SKM-1 treated with dmso at 0.1 percent for 144 hours (cell line): Measurements from ENCODE around the gene ROBO2.

ENCODE experiments used
- DNase-seq: peaks from one replicate; lab custom pipeline; 2025; ENCODE audit not compliant: unreplicated experiment; lab: John Stamatoyannopoulos, UW

Gene ROBO2

DNA sequence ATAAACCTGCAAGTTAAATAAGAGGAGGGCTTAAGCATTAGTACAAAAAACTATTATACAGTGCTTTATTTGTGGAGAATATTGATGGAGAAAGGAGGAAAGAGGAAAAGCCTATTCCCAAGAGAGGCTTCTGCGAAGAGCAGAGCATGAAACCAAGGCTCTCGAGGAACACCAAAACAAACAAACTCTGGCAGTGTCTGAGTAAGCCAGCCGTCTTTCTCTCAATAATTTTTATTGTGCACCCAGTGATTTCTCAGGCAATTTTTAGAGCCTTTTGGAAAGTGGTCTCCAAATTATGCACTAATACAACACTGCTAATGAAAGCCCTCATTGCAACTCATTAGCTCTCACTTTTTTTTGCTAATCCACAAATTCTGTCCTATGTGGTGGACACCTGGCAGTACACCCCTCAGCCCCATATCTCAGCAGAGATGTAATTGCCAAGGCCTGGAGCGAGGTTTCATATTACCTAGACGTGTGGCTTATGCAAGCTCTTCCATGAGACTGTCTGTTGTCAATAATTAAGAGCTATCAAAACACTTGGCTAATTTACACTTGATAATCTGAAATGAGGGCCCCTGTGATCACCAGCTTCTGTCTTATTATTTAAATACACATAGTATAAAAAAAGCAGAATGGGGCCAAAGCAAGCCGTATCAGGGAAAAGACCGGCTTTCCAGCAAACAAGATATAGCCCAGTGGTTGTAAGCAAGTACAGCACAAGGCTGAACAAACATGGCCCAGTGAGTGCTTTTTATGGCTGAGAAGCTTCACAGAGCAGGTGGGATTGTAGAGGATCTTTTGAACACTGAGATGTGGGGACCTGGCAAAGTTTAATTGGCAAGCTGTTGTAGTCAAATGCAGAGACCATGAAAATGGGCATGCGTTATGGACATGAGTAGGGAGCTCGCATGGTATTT is 216.9 kb downstream of the ROBO2 start:
- DNase-seq = no peak

DNA sequence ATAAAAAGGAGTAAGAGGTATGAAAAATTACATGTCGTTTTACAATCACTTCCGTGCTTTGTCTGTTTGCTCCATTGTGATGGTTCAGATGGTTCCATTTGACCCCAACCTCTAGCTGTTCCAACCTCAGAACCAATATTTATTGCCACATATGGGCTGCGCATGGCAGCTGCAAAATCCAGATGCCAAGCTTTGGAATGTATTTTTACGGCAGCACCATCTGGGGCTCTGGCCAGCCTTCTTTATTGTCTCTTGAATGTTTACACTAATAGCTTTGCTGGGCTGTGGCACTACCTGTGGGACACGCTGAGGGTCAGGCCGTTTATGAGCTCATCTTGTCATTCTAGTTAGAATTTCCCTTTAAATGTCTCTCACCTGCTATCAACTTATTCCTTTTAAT is 219.8 kb downstream of the ROBO2 start:
- no peak for DNase-seq

DNA sequence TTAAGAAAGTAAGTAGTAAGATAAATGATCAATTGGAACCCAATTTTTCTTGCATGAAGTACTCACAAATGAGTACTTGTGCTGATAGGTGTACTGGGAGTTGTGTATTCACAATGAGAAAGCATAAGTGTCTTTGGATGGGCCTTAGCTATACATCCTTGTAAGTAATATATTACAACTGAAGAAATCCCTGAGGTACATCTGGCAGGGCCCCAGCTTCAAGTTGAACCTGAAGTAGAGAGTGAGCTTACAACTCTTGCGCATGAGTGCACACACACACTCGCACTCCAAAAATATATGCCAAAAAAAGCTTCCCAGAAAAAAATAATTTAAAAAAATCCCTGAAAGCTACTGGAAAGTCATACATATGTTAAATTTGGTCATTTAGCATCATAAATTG is 222.5 kb downstream of the ROBO2 start:
- no peak for DNase-seq

DNA sequence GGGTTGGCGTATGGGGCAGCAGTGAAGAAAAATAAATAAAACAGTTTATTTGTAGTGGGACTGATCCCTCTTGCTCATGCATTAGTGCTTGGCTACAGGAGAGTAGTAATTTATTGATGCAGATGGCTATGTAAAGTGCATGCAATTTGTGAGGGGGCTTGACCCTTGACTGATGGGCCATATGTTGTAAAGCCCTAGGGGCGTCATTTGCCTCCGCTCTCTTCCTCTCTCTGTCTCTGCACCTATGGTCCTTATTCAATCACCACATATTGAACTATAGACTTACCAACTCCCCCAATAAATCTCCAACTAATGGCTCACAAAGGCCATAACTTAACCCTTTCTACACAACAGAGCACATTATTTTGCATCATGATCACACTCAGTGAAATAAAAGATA is 227.7 kb downstream of the ROBO2 start:
- no peak for DNase-seq

DNA sequence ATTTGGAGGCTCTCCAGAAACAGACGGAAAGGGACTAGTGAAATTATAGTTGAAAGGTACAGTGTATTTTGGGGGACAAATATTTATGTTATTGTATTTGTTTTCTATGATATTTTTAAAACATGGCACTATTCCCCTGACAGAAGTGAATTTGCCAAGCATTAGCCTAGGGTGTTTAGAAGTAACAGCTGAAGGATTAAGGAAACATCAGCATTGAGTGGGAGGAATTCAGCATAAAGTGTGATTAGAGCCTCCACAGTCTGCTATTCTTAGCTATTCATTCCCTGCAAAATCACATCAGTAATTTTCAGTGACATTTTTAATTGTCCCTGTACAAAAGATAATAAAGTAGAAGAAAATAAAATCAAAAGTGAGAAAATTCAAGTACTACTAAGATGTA is 231.4 kb downstream of the ROBO2 start:
- DNase-seq = no peak

DNA sequence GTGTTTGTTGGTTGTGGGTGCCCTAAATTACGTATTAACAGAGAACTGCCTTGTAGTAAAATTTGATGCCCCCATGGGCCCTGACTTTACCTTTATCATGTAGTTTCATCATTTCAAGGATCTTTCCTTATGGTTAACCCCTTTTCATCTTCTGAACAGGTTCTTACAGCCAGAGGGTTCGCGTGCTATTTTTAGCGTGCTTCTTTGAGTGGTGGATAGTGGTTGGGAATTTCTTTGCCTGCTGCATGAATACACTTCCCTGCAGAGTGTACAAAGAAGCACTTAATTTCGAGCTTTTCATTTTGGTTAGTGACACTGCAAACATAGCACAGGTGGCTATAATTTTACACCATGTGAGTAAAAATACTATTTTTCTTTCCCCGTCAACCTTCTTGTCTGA is 231.8 kb downstream of the ROBO2 start:
- no peak for DNase-seq

DNA sequence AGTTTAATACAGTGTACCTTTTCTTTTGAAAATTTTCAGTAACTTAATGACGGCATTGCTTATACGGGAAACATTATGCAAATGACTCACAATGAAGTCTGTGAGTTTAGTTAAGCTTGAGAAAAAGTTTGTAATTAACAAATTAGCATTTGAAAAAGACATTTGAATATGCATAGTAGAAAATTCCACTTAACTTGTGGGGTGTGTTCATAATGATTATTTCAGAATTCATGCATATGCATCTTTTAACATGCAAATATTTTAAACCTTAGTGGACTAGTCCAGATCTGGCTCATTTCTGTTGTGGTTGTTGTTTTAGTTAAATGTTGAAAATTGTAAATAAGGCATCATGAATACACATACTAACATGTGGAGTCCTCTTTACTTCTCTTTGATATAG is 239.4 kb downstream of the ROBO2 start:
- DNase-seq = no peak

DNA sequence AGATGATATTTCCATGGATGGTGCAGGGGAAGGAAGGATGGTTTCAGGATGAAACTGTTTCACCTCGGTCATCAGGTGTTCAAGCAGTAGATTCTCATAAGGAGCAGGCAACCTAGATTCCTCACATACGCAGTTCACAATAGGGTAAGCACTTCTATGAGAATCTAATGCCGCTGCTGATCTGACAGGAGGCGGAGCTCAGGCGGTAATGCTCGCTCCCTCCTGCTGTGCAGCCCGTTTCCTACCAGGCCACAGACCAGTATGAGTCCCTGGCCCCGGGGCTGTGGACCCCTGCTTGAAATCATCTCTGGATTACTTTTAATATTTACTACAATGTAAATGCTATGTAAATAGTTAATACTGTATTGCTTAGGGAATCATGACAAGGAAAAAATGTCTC is 241.8 kb downstream of the ROBO2 start:
- no peak for DNase-seq

DNA sequence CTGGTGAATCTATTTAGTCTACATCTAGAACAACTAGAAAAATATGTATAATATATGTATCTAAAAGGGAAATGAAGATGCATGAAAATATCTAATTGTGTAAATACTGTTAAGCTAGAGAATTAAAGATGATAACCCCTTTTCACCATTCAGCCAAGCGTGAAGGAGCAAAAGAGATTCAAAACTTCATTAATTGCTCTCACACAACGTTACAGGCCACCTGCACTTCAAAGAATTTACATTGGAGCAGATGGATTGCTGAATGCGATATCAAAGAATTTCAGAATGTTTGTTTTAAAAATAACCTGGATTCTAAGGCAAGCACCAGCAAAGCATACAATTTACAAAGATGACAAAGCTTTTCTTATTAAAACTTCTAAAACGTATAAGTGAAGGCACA is 243.2 kb downstream of the ROBO2 start:
- DNase-seq = no peak

DNA sequence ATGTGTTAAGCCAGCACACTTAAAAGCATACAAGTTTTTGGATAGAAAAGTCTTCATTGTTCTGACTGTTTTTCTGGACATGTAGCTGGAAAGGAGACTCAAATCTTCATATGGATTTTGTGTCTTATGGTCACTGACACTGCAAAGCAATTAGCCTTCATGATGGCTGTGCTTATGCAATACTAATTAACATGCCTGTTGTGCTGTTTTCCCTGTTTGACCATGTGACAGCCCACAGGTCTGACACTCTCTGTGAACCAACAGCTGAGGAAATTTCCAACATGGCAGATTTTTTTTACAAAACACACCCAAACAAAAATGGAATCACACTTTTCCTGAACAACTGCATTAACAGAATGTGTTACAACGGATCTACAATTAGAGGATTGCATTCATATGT is 248.4 kb downstream of the ROBO2 start:
- DNase-seq = no peak

DNA sequence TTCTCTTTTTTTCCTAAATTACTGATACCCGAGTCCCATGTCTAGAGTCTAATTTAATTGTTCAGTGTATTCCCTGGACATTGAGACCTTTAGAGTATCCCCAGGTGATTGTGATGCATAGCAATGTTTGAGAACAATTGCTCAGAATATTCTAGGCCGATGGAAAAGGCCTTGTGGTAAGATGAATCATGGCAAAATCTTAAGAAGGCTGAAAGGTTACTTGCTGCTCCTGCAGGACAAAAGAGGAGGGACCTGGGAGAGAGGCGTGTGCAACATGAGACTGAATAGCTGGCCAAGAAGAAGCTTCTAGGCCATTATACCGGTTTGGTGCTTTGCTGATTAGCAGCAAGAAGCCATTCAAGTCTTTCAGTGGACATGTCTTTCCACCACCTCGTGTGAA is 256.6 kb downstream of the ROBO2 start:
- no peak for DNase-seq

DNA sequence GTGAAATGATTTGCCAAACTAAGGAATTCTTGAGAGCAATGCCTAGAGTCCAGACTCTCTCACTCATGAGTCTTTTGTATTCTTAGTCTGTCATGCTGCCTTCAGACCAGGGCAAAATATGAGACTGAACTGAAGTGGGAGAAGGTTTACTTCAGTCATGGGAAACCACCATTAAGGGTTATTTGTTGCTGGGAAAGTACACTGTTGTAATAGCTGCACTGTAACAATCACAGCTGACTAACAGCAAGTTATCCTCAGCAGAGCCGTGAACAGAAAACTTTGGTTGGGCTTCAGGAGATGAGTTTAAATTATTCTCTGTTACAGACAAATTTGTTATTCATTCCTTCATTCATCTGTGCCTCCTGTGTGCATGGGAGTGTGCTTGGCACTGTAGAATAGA is 258.5 kb downstream of the ROBO2 start:
- DNase-seq = no peak

DNA sequence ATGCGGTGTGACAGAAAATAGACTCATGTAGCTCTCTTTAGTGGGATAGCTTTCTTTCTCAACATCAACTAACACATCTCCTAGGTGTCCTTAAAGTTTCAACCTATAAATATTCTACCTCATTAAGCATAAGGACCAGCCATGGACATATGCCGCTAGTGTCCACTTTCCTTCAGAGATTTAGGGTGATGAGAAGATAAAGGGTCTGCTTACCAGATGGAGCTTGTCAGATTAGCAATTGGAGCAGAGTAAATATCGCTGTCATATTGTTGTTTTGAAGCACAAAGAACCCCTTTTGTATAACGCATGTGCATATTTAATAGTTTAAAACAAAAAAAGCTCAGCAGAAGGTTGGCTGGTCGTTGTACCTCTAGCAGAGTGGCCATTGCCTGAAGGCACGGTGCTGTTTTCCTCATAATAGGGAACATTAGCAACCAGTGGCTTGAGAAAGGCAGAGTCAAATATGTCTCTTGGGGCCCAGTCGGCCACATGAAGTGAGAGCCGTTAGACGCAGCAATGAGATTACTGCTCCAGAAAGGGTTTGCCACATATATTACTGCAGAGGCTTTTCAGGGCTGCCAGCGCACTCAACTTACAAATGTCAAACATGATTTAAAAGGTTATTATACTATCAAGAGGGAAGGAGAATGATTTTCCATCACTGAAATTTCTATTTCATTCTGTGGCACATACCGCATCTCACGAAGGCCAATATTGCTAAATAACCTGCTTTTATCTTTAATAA is 264.2 kb downstream of the ROBO2 start:
- no peak for DNase-seq

DNA sequence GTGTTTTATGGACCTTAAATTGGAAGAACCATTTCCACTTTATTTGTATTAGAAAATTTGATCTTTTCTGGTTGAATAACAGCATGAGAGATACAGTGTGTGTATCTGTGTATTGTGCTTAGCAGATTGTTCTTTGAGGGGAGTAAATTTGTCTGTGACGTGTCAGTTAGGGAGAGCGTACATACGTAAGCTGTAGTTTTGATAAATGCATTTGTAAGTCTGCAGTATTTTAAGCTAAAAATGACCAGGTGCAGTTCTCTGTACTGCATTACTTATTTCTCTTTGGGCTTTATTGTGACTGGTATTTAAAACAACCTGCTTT is 264.8 kb downstream of the ROBO2 start:
- DNase-seq = no peak

DNA sequence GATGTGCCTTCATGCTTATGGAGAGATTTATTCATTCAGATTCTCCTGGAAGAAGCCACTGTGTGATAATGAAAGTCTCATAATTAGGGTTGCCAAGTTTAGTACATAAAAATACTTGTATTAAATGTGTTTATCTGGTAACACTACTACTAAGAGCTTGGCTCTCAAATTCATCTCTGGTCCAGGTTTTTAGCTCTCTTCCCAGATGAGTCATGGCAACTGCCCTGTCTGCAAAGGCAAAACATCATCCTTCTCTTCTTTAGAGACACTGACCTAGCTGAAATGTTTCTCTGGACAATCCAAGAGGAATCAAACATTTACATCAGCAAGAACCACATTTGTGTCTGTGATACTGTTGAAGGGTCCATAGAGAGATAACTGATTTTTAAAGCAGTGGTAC is 269.6 kb downstream of the ROBO2 start:
- no peak for DNase-seq

DNA sequence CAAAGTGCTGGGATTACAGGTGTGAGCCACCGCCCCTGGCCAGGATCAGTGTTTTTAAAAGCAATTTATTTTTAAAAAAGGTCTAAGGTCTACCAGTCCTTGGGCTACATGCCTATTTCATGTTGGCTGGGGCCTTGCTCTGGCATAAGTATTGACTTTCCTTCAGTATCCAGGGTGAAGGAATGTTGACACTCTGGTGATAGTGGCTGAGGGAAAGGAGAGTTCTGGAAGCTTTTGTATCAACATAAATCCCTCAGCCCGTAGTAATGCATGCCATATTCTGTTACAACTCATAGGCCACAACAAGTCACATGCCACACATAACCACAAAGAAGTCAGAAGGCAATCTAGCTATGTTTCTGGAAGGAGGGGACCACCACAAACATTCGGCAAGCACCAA is 273.9 kb downstream of the ROBO2 start:
- DNase-seq = no peak

DNA sequence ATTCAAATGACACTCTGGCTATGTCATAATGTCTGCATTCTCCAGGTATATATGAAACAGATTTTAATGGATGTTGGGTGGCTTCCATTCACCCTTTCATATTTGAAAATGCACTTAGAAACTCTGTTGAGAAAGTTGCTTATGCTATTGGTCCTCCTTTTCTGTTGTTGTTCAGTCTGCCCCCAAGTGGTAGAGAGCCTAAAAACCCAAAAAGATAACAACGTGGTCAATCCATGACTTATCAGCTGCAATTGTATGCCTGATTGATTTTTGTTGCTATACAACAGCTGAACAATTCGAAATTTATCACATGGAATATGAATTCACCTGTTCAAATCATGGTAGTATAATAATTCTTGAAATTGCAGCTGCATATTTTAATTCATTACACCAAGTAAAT is 279.8 kb downstream of the ROBO2 start:
- no peak for DNase-seq

DNA sequence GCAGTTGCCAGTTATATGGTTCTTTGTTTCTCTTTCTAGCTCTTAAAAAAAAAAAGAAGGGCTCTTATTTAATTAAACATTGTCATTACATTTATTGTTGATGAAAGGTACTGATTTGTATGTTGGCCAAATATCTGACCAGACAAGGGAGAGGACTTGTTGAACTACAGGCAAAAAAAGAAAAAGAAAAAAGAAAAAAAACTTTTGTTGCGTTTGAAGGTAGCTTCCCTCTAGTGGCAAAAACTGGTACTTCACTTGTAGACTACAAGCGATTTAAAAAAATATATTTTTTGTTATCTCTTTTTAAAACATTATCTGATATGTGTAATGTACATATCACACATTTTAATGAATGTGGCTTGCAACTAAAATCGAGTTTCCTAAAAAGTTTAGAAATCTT is 280.6 kb downstream of the ROBO2 start:
- DNase-seq = peak; percentile 37

DNA sequence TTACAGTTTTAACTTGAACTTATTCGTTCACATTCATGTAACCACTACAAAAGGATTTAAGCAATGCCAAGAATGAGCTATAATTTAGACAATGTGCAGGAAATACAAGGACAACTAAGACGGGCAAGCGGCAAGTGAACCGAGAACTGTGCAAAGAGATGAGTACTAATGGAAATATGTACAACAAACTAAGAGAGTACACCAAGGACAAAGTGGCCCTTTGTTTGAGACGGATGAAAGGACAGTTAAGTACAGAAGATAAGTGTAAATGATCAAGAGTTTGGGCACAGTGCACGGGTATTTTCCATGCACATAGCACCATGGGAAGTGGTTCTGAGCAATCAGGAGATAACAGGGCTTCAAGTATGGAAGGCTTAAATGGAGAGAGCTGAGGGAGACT is 281.7 kb downstream of the ROBO2 start:
- no peak for DNase-seq

DNA sequence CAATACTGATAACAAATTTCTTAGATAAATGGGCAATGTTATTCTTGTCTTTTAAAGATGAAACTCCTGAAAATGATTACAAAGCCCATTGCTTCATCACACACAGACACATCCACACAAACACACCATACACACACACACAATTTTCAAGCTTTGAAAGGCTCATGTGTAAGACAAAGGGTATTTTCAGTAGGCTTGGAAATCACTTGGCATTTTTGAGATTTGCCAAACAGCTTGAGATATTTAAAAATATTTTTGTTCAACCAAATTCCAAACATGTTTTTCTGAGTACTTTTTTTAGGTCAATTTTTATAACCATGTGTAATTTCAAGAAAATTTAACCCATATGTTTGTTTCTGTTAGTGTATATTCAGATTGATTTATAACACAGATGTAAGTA is 283.7 kb downstream of the ROBO2 start:
- no peak for DNase-seq

DNA sequence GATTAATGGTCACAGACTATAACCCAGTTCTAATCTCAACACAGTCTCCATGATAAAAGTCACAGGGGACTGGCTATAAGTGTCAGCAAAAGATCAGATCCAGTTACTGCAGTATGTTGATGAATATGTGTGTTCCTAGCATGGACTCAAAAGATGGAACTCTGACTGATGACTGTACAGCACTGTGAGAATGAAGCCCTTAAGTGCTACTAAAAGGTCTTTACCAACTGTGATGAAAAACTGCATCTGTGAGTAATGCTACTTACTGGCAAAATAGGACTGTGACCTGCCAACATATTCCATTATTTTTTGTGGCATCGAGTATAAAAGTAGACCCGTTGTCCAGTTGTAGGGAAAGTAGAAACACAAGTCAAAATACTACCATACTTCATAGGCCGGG is 284.2 kb downstream of the ROBO2 start:
- DNase-seq = no peak

DNA sequence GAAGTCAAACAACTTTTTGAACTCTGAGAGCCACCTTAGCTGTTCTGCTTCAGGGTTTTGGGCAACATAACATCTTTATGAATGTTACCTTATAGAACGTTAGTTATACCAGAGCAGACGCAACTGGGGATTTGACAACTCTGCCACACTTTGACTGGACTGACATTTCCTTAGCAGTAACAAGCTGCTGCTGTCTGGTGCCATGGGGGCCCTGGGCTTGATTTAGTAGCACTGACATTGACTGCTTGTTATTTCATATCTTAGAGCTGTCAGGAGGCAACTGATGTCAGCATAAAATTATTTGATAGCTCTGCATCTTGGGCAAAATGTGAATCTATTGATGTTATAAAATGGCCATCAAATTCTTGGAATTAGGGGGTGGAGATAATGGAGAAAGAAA is 285.4 kb downstream of the ROBO2 start:
- no peak for DNase-seq

DNA sequence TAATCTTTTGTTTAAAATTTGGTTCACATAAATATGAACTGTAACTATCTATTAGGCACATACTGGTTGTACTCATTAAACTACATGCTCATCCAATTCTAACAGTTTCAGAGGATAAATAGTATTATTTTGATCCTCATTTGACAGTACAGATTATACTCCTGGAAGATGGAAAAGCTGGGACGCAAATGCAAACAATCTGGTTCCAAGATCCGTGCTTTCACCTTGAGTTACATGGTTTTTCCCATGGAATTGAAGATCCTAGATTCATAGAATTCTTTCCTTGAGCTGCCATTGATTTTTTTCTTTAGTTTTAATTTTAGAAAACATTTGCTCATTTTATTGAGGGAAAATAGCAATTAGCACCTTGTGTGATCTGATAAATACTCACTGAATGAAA is 285.8 kb downstream of the ROBO2 start:
- DNase-seq = no peak
